ENCODE results near the gene C9orf85.
A peak's percentile ranks its signal among the peaks of the same experiment; 100 is the strongest.

Gene C9orf85

GRCh38 chr9:71904076-71904475 is 7.4 kb upstream of the C9orf85 start:
- DNase-seq (ENCODE audit: low read depth), result no peak

DNA sequence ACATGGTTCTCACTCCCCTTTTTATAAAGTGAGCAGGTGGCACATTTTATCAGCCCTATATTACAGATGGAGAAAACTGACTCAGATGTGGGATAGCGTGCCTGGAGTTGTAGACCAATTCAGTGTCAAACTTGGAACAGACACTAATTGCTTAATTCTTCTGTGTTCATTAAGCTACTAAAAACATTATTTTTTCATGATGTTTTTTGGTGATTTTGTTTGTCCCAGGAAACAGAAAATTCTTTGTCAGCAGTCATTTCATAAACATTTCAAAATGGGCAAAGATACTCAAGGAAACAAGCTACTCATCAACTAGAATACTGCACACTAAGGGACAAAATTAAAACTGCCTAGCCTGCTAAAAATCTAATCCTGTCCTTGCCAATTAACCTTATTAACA is 2.6 kb upstream of the C9orf85 start:
- DNase-seq (ENCODE audit: low read depth), result no peak

DNA sequence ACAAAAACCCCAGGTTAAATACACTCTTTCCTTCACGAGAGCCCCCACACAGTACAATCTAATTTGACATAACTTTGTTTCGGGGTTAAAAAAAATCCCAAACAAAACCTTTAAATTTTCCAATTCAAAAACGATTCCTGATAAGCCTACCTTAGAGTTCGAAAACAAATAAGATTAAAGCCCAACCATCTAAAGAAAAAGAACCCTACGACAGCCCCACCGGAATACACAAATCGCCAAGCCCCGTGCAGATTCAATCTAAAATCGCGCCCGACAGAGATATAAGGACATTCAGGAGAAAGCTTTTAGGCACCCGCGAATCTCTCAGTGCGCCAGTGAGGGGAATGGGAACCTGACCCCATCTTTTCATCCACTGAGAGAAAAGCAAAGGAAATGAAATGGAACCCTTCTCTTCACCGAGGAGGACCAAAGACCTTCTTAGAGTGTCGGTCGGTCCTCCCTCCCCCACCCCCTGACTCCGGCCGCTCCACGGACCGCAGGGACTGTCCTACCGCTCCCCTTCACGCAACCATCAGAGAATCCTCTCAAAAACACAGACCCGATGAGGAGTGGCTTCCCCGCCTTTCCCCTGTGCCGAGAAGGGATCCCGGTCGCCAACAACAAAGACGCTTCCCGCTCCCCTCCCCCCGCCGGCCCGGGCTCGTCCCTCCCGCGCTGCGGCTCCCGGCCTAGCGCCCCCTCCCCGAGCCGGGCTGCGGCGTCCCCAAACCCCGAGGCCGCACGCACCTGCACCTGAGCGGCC is 1.4 kb upstream of the C9orf85 start:
- no peak for DNase-seq (ENCODE audit: low read depth)

GRCh38 chr9:71910650-71911060 is 784 bp upstream of the C9orf85 start:
- no peak for DNase-seq (ENCODE audit: low read depth)

DNA sequence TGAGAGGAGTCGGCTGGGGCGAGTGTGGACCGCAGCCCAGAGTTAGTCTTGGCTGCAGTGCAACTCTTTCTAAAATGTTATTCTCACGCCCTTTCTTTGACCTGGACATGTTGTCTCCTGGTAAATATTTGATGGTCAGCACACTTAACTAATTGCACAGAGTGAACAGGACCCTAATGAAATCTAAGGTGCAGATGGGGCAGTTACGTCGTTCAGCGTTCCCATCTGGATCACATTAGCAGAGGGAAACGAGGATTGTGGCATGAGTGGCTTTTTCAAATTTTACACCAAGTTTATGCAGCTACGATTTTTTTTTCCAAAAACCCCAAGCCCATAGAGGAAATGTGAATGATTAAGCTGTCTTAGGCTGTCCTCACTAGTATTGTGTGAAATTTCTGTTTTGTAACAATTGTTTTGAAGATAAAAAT is 483 bp downstream of the C9orf85 start:
- peak; percentile 21 for DNase-seq (ENCODE audit: low read depth)

GRCh38 chr9:71915495-71915894 is 4.1 kb downstream of the C9orf85 start:
- no peak for DNase-seq (ENCODE audit: low read depth)

- DNase-seq (ENCODE audit: low read depth), result no peak
These were observed 5.5 kb downstream of the C9orf85 start for GRCh38 chr9:71916834-71917534.

- DNase-seq (ENCODE audit: low read depth), result no peak
These were observed 7.0 kb downstream of the C9orf85 start for GRCh38 chr9:71918419-71918818.

GRCh38 chr9:71920456-71921189 is 9.2 kb downstream of the C9orf85 start:
- no peak for DNase-seq (ENCODE audit: low read depth)

- no peak for DNase-seq (ENCODE audit: low read depth)
These were observed 9.9 kb downstream of the C9orf85 start for GRCh38 chr9:71921190-71921814.

DNA sequence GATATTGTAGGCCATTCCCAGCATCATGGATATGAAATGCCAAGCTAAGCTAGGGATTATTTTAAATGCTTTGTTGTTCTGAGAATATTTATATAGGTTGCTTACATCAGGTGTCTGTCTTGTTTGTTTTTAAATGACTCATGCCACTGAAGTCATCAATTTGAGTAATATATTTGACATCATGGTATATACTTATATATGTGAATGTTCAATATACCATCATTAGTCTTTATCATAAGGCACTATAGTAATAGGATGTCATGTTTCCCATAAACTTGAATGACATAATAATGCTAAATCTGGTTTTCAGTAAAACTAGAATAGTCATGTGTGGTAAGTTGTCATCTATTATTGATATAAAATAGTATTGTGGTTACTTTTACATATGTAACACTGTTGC is 13.1 kb downstream of the C9orf85 start:
- no peak for DNase-seq (ENCODE audit: low read depth)

DNA sequence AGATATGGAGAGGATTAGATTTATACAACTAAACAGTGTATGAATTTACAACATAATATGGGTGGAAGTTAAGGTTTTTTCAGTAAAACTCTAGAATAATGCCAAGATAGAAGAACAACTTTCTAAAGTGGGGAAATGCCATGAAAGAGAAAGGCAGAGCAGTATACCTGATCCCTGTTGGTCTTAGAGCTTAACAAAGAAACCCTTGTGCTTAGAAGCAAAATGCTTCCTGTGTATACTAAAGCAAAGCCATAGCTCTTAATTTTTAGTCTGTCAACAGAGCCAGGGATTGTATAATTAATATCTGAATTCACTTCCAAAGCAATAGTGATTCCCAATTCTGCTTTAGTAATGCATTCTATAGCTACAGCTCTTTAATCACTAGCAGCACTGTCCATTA is 14.4 kb downstream of the C9orf85 start:
- no peak for DNase-seq (ENCODE audit: low read depth)

GRCh38 chr9:71928376-71928775 is 16.9 kb downstream of the C9orf85 start:
- no peak for DNase-seq (ENCODE audit: low read depth)

DNA sequence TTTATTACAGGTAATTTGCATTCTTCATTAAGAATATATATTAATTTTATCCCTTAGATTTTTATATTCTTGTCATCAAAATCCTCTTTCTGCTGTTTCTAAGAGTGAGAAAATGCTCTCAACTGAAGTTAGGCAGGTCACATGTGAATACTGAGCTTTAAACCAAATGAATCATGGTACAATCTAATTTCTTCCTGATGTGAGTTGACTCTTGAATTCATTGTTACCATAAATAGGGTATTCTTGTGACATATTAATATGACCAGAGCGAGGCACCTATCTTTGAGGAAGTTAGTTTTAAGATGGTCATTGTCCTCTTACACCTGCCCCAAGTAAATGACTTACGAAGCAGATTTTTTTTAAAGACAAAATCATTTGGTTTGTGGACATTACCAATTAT is 17.4 kb downstream of the C9orf85 start:
- no peak for DNase-seq (ENCODE audit: low read depth)

DNA sequence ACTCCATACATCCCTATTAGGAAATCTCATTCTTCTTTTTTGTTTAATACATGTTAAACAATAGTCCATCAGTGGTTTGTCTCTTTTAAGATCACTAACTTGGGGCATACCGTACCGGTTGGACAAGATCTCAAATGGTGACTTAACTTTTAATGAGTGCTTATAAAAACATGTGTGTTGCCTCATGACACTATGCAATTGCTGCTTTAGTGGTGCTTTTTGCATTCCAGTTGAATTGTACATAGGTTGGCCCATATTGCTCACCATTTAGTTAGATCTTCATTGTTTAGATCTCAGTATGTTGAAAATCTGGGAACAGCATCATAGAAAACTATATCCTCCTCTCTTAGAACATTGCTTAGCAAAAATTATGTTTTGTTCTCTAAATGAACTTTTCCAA is 17.8 kb downstream of the C9orf85 start:
- DNase-seq (ENCODE audit: low read depth), result no peak

GRCh38 chr9:71929791-71930440 is 18.5 kb downstream of the C9orf85 start:
- DNase-seq (ENCODE audit: low read depth), result no peak

GRCh38 chr9:71931166-71931565 is 19.7 kb downstream of the C9orf85 start:
- no peak for DNase-seq (ENCODE audit: low read depth)

DNA sequence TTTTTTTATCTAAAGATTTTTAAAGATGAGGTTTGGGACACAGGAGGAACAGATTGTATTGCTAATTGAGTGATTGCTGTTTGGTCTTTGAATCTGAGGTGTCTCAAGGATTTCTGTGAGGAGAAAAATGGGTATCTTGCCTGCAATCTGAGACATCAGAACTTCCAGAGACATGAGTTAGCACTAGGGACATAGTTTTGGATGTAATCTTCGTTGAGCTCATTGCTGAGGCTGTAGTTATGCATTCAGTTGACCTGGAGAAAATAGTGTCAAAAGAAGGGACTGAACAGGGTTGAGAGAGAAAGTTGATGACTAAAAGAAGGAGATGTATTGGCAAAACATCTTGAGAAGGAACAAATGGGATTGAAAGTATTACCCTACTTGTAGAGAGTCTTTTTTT is 24.6 kb downstream of the C9orf85 start:
- DNase-seq (ENCODE audit: low read depth), result no peak

DNA sequence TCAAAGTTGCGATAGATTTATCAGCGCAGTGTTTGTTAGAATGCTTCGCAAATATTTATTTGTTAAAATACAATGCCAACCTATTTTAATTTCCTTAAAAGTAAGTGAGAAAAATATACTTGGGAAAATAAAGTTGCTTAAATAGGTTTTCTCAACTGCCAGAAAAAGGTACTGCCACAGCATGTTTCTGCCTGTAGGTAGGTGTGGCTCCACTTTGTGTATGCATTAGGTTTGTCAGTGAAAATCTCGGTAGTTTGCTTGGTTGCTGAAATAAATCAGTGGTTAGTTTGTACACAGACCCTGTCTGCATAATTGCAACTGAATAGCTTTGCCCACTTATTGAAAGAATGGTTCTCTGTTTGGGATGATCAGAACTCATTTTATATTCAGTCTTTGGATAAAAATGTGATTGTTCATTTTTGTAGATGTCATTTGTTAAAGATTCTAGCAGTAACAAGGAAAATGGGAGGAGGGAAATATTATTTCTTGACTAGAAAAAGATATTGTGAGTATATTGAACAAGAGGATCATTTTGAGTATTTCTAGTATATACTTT is 25.7 kb downstream of the C9orf85 start:
- no peak for DNase-seq (ENCODE audit: low read depth)

- DNase-seq (ENCODE audit: low read depth), result no peak
These were observed 26.5 kb downstream of the C9orf85 start for GRCh38 chr9:71937898-71938297.

GRCh38 chr9:71941060-71941568 is 29.7 kb downstream of the C9orf85 start:
- DNase-seq (ENCODE audit: low read depth), result no peak

All from stromal cell of bone marrow (primary cell).